ENCODE results near the gene FHIT.

The FHIT gene

GRCh38 chr3:60149501-60149900 lies 1101.8 kb downstream of the FHIT start:
- no peak for DNase-seq (ENCODE audit: low read depth in 2 of 3, low spot score in 1 of 3)

GRCh38 chr3:60147249-60147950 lies 1103.9 kb downstream of the FHIT start:
- no peak for DNase-seq (ENCODE audit: low read depth in 2 of 3, low spot score in 1 of 3)

- DNase-seq (ENCODE audit: low read depth in 2 of 3, low spot score in 1 of 3): no peak
Observed at GRCh38 chr3:60146121-60146520, 1105.1 kb downstream of the FHIT start.

- DNase-seq (ENCODE audit: low read depth in 2 of 3, low spot score in 1 of 3): no peak
Observed at GRCh38 chr3:60144071-60144470, 1107.2 kb downstream of the FHIT start.

DNA sequence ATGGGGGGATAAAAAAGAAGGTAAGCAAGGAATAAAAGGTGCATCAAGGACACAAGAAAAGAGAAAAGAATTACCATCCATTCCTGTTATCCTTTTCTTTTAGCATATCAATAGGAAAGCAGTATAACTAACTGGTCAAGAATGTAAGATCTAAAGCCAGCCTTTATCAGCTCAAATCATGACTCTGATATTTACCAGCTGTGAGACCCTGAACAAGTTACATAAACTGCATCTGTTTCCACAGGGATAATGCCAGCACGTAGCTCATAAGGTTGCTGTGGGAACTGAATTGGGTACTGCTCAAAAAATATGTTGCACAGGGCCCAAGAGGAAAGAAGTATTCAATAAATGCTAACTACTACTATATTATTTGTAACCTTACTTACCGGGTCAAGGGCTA lies 1109.2 kb downstream of the FHIT start:
- DNase-seq (ENCODE audit: low read depth in 2 of 3, low spot score in 1 of 3): no peak

DNA sequence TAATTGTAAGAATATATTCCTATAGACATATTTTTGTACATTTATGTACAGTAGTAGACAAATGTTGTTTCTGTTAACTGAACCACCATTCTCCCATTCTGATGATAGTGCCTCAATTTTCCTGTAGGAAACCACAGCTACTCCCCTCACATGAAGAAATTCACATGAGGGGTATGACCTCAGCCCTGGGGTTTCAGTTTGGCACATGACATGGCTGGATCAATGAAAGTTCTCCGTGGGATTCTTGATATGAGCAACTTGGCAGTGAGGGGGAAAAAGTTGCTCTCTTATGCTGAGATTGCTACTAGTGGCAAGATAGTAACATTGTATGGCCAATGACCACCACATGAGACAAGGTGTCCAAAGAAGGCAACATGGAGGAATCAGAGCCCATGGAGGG lies 1111.1 kb downstream of the FHIT start:
- no peak for DNase-seq (ENCODE audit: low read depth in 2 of 3, low spot score in 1 of 3)

- DNase-seq (ENCODE audit: low read depth in 2 of 3, low spot score in 1 of 3): no peak
Observed at GRCh38 chr3:60136601-60137000, 1114.7 kb downstream of the FHIT start.

DNA sequence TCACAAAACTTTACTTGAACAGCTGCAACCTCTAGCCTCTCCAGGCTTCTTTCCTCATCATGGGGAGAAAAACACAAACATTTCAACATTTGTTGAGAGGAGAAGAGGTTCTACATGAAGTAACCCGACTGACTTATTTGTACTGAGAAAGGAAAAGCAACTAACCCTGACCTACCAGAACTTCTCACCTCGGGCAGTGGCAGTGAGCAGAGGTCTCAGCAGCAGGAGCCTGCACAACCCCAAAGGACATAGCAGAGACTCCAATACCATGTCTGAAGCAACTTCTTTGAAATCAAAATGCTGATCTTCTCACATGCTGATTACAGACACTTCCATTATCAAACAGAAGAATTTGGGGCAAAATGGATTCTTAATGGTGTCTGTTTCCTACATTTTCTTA lies 1115.8 kb downstream of the FHIT start:
- no peak for DNase-seq (ENCODE audit: low read depth in 2 of 3, low spot score in 1 of 3)

DNA sequence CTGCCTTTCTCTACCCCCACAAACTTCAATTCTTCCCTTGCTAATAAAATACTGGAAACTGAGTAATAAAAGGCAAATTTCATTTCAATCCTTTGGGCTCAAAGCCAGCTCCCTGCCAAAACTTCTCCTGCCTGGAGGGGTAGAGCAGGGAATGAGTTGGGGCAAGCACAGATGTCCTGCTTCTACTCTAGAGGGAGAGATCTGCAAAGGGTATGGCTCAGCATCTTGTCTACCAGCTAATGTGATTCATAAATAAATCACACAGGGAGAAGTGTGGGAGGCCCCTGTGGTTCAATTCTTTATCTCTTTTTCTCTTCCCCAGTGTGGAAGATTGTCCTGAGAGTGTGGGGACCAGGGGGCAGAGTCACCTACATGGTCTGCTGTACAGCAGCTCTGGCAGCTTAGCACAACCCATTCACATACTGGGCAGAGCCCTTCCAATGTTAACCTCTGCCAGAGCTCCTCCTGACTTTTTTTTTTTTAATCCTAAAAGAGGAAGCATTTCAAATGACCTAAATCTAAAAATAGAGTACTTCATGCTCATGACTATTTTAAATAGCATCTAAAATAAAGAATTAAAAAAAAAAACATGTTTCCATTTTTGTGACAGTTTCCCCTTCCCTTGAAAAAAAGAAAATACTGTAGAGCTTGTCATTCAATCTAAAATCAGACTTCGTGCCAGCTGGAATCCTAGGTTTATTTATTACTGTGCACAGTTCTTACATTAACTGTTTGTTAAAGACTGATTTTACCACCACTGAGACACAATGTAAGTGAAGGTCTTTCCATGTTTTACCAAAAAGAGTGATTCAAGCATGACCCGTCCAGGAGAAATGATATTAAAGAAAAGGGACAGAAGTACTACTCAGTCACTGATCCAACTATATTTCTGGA lies 1117.7 kb downstream of the FHIT start:
- DNase-seq (ENCODE audit: low read depth in 2 of 3, low spot score in 1 of 3): no peak

DNA sequence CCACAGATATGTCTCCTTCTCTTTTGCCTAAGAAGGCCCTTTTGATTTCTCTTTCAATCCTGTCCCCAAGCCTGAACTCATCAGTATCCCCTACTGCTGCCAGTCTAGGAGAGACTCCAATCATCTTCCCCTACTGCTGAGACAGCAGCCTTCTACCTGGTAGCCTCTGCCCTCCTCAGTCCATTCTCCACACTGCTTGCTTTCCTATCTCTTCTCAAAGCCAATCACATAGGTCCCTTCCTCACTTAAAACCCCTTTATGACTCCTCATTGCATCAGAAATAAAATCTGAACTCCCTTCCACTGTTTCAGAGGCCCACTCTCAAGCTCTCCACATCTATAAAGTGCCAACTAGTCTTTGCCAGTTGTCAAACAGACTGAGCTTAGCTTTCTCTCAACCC lies 1119.6 kb downstream of the FHIT start:
- DNase-seq (ENCODE audit: low read depth in 2 of 3, low spot score in 1 of 3): no peak

DNA sequence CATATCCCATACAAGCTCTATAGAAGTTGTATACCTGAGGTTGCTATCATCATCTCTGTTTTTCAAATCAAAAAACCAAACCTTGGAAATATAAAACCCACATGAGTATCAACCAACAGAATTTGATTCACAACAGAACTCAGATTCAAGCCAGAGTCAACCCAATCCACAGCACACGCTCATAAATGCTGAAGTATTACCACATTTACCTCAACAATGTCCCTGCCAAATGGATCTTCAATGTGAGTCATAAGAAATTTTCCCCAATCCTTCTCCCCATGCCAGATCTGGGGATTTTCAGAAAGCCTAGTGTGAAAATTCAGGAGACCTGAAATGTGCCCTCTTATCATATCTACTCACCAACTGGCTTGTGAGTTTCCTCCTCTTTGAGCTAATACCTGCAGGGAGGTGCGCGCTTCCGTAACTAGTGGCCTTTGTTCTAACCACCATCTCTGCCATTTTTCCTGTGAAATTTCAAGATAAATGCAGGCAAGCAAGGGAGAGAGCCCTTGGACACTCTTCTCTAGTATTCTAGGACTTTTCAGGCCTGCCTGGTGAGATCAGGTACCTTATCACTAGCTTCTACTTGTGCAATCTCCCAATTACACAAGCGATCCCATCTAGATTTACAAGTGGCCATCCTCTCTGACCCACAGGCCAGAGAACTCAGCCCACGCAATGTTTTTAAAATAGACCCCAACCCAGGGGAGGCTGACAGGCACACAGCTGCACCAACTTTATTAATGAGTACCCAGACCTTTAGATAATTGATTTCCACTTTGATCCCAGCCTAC lies 1124.5 kb downstream of the FHIT start:
- no peak for DNase-seq (ENCODE audit: low read depth in 2 of 3, low spot score in 1 of 3)

GRCh38 chr3:60125686-60126085 lies 1125.6 kb downstream of the FHIT start:
- DNase-seq (ENCODE audit: low read depth in 2 of 3, low spot score in 1 of 3): no peak

DNA sequence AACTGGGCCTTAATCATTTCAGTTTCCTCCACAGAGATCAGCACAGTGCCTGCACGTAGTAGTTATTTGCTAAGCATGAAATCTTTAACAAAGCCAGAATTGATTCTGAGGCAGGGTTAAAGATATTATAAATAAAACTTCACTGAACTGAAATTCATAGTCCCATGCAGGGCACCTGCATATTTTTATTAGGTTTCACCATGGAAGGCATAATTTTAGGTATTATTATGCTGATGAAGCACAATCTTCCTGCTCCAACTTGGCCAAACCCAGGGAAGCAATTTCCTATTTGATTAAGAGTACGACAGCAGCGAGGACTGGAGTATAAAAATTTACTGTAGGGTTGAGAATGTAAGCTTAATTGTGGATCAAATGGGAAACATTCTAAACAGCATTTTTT lies 1131.0 kb downstream of the FHIT start:
- DNase-seq (ENCODE audit: low read depth in 2 of 3, low spot score in 1 of 3): no peak

DNA sequence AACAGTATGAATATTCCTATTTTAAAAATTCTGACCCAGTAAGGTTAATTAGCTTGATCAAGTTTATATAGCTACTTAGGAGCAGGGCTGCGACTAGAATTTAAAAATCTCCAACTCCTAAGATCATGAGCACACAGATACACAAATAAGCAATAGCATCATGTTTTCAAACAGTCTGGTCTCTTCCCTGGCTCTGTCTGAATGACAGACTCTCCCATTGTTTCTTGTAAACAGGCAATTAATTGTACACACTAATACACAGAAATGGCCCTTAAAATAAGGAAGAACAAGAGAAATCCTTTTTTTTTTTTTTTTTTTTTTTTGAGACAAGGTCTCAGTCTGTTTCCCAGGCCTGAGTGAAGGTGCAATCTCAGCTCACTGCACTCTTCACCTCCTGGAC lies 1137.1 kb downstream of the FHIT start:
- no peak for DNase-seq (ENCODE audit: low read depth in 2 of 3, low spot score in 1 of 3)

GRCh38 chr3:60107275-60107674 lies 1144.0 kb downstream of the FHIT start:
- DNase-seq (ENCODE audit: low read depth in 2 of 3, low spot score in 1 of 3): no peak

GRCh38 chr3:60102154-60102553 lies 1149.1 kb downstream of the FHIT start:
- DNase-seq (ENCODE audit: low read depth in 2 of 3, low spot score in 1 of 3): no peak

DNA sequence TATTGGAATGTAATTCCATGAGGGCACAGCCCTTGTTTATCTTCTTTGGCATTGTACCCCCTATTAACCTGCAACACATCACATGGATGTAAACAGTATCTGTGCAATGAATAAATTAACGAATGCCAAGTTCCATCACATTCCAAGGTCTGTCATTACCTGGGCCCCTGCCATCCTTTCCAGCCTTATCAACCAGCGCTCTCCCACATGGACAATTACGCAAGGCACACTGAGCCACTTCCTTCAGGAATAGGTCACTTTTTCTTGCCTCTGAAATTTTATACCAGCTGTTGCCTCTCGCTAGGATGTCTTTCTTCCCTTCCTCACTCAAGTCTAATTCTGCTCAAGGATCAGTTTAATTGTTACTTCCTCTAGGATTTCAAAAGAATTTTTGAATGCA lies 1149.6 kb downstream of the FHIT start:
- DNase-seq (ENCODE audit: low read depth in 2 of 3, low spot score in 1 of 3): no peak

DNA sequence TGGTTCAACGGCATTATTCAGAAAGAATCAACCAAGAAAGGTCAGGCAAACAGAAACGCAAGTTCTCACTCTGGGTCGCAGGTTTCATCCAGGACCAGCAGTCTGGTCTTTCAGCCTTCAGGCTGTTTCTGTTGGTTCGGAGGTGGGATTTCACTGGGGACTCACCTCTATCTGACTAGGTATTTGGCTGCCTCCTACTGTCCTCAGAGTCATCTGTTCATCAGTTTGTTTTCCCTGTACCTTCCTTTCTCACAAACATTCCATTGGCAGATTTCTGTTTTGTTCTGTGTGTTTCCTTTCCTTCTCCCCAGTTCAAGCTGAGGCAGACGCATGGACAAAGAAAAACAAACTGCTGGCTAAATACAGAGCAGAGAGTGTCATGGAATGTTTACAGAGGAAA lies 1154.8 kb downstream of the FHIT start:
- no peak for DNase-seq (ENCODE audit: low read depth in 2 of 3, low spot score in 1 of 3)

DNA sequence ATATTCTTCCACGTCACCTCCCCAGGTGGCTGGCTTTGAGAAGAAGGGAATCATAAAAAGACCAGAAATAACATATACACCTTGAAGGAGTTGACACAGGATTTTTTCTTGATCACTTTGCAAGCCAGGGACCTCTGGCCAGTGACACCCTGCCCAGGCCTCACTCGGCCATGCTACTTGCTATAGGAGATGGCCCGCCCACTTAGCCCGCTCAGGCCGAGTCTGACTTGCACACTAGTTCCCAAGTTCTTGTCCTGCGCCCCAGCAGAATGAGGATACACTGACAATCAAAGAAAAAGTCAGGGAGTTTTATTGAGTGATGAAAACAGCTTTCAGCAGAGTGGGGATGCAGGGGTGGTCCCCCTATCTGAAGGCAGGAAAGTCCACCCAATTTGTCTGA lies 1155.3 kb downstream of the FHIT start:
- no peak for DNase-seq (ENCODE audit: low read depth in 2 of 3, low spot score in 1 of 3)

GRCh38 chr3:60095516-60095915 lies 1155.7 kb downstream of the FHIT start:
- DNase-seq (ENCODE audit: low read depth in 2 of 3, low spot score in 1 of 3): no peak

DNA sequence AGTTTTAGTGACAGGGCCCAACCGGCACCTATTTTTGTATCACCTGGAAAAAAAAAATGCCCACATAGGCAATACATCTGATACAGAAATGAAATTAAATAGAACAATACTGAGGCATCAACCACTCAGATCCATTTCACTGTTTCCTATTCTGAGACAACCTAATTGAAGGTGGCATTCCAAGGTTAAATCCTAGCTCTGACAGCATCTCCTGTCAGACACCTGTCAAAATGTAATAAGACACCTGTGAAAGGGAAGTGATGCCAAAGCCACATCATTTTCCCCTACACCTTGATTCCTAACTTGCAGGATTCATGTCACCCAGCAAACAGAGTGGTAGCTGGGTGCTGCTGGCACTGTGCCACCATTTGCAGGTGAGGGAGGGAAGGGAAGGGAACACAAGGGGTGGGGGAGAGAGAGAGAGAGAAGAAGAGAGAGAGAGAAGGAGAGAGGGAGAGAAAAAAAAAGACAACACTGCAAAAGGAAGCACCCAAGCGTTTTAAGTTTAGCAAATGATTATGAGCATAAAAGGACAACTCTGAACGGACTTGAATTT lies 1156.8 kb downstream of the FHIT start:
- no peak for DNase-seq (ENCODE audit: low read depth in 2 of 3, low spot score in 1 of 3)

- DNase-seq (ENCODE audit: low read depth in 2 of 3, low spot score in 1 of 3): no peak
Observed at GRCh38 chr3:60090548-60090947, 1160.7 kb downstream of the FHIT start.

Data from stimulated activated CD4-positive, alpha-beta T cell treated with anti-CD3 and anti-CD28 coated beads, Interleukin-12 subunit alpha, Interleukin-12 subunit beta, amount 100 ng/mL, for 48 hours (primary cell).